LHCN-M2 (cell line): ENCODE results near the gene POU3F2. TPM values are rescaled to one million over a fixed set of nuclear protein-coding genes. Genes with fewer than 3 reads are reported as not detected.

Experiments
- DNase-seq: peaks from one replicate; pipeline ENCODE4 v3.0.0-alpha.2; 2012; ENCODE audit warnings: low read depth
- total RNA-seq: library from RNA; depleted of rRNA; stranded (reverse); fragments of >200 nt; gene quantifications from 2 replicates; pipeline ENCODE4 v1.2.3, GENCODE V29; 2014

The POU3F2 gene
- total RNA-seq, 1 experiment from 2014 or later, result not detected

GRCh38 chr6:98830146-98830545, 4.2 kb upstream of the POU3F2 start:
- DNase-seq, result no peak

DNA sequence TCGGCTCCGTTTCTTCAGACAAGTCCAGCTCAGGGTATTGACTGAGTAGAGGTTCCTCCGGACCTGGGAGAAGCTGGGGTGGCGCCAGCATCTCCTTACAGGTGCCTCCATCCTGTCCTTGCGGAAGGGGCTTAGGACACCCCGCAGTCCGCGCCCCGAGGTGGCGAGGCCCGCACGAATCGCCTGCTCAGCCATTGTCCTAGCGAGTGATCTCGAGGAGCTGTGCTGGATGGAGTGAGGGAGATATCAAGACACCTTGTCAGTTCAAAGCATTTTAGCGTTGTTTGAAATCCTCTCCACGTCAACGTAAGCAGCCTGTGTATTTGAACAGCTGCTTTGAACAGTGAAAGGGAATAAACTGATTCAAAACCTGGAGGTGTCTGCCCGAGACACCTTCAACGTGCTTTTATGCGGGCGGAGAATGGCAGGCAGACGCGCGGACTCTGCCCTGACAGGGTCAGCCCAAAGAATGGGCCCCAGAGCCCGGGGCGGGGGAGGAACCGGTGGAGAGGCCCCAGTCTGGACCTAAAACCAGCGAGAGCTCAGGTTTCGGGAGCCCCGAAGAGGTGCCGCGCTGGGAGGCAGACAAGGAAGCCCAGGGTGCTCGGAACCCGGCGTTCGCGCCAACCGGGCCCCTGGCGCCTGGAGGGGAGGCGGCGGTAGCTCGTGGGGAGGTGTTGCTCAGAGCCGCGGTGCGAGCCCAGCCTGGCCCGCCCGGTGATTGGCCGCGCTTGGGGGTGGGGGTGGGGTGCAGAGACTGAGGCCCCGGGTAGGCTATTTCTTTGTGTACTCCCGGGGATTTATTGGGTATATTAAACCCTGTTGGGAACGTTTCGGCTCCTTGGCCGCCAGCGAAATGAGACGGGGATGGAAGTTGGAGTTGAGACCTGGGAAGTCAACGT, 3.1 kb upstream of the POU3F2 start:
- no peak for DNase-seq

DNA sequence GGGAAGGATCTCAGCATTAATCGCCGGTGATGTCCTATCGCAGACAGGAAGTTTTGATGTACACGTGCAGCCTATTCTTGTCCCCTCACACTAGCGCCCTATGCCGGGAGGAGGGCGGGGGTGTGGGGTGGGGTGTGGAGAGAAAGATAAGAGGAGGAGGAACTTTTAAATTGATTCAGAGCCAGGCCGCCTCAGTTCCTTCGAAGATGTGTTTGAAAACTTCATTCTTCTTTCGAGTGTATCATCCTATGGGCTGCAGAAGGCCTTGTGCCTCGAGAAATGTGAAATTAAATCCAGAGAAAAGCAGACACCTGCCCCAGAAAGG, 2.5 kb upstream of the POU3F2 start:
- DNase-seq, result no peak

- peak; percentile 63 for DNase-seq
Observed at GRCh38 chr6:98832284-98833056, 1.9 kb upstream of the POU3F2 start.

- peak; percentile 7 for DNase-seq
Observed at GRCh38 chr6:98833057-98833306, 1.4 kb upstream of the POU3F2 start.

DNA sequence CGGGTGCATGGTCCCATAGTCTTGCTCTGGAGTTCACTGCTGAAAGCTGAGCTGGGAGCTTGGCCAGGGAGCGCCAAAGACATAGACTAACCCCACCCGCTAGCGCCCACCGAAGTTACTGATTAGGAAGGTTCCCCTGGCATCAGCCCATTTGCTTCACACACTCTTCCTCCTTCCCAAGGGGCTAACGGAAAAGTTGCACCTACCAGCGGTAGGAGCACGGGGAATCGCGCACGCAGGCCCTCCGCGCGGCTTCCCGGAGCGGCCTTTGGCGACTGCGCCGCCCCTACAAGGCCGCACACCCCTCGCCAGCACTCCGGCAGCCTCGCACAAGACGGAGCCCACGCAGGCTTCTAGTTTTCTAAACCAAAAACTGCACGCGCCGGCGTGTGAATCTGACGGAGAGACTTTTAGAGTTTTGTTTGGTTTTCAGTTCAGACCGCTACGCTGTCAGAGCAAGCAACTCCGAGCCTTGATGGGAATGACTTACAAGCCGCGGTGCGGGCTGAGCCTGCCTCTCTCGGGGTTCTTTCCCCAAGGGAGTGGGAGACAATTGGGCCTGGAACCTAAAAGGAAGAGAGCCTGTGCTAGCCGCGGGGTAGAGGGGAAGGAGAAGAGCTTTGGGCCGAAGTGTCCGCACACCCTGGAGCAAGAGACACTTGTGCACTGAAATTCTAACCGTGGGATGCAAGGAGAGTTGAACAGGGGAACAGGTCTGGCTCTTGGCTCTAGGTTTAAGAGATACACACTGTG, 891 bp upstream of the POU3F2 start:
- peak; percentile 5 for DNase-seq

DNA sequence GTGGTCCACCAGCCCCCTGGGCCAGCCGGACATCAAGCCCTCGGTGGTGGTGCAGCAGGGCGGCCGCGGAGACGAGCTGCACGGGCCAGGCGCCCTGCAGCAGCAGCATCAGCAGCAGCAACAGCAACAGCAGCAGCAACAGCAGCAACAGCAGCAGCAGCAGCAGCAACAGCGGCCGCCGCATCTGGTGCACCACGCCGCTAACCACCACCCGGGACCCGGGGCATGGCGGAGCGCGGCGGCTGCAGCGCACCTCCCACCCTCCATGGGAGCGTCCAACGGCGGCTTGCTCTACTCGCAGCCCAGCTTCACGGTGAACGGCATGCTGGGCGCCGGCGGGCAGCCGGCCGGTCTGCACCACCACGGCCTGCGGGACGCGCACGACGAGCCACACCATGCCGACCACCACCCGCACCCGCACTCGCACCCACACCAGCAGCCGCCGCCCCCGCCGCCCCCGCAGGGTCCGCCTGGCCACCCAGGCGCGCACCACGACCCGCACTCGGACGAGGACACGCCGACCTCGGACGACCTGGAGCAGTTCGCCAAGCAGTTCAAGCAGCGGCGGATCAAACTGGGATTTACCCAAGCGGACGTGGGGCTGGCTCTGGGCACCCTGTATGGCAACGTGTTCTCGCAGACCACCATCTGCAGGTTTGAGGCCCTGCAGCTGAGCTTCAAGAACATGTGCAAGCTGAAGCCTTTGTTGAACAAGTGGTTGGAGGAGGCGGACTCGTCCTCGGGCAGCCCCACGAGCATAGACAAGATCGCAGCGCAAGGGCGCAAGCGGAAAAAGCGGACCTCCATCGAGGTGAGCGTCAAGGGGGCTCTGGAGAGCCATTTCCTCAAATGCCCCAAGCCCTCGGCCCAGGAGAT, 1.0 kb downstream of the POU3F2 start:
- no peak for DNase-seq

DNA sequence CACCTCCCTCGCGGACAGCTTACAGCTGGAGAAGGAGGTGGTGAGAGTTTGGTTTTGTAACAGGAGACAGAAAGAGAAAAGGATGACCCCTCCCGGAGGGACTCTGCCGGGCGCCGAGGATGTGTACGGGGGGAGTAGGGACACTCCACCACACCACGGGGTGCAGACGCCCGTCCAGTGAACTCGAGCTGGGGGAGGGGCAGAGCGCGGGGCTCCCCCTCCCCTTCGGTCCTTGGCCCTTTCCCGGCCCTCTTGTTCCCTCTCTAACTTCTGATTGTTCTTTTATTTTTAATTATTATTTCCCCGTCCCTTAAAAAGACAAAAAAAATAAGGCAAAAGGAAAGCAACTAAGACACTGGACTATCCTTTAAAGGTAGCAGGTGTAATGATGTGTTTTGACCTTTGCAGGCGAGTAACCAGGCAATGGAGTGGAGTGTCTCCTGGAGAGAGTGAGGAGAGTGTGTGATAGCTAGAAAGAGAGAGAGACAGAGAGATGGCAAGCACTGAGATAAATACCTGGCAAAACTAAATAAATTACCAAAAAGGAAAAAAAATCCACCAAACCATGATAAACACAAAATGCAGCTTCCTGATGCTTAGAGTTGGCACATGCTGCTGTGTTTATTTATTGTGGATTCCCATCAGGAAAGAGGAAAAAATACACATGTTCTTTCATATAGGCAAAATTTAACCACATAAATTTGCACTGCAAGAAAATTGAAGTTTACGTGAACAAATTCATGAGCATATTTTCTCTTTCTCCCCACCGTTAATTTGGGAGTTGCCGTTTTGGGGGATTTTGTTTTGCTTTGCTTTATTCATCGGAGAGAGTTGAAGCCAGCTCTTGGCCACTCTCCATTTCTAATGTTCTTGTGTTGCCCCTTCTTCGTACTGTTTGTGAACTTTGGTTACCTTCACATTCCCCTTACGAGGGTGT, 1.9 kb downstream of the POU3F2 start:
- no peak for DNase-seq

DNA sequence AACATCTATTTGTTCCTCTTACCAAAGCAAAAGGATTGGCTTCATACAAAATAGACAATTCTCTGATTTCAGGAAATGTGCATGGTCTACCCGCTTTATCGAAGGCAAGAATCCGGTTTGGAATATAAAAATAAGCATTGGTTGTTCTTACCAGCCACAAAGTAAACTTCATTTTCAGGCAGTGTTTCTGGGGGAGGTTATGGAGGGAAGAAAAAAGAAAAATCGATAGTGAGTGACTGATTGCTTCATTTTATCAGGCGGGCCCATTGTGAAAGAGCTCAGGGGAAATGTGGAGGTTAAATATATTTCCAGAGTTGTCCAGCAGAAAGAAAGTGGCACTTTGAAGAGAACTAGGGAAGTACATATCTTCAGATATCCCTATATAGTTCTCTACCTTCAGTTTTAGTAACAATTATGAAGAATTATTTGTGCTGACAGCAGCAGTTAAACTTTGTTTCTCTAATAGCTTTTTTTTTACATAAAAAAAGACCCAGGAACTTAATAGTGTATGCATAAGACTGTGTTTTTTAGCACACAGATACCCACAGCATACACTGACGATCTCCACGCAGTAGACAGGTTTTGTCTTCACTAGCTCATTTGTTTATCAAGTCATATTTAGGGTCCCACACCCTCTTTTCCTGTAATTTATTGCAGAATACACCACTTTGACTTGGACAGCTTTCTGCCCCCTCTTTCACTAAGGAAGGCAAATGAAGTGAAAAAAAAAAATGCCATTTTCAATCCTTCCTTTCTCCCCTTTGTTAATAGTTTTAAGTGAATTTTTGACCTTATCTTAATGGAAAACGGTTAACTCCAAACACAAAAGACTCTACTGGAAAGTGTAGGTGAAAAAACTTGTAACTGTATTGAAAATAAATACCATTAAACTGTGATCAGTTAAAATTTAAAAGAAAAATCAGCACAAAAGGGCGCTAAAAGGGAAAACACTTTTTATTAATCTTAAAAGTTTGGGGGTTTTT, 2.9 kb downstream of the POU3F2 start:
- DNase-seq, result no peak

GRCh38 chr6:98838032-98838431, 3.7 kb downstream of the POU3F2 start:
- no peak for DNase-seq

GRCh38 chr6:98838975-98839374, 4.6 kb downstream of the POU3F2 start:
- no peak for DNase-seq

- peak; percentile 26 for DNase-seq
Observed at GRCh38 chr6:98839781-98840361, 5.5 kb downstream of the POU3F2 start.

- no peak for DNase-seq
Observed at GRCh38 chr6:98840385-98840784, 6.0 kb downstream of the POU3F2 start.

DNA sequence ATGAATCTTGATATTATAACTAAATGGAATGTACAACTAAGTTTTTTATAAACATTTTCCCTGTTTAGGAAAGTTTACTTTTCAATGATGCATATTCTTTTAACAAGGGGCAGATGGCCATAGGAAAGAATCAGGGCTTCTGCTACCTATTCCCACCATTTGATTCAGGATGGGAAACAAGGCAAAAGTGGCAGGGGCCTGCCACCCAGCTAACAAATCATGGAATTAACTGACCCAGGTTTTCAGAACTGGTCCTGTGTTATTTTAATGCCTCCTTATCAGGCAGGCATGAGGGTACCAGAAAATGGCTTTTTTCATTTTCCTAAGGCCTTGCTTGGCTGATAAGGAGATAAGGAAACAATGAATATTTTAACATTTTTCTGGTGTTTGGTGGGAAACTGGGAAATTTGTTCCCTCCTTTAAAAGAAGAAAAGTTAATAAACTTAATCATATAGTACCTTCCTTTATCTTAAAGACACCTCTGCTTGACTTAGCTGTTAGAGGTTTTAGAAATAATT, 6.7 kb downstream of the POU3F2 start:
- no peak for DNase-seq

DNA sequence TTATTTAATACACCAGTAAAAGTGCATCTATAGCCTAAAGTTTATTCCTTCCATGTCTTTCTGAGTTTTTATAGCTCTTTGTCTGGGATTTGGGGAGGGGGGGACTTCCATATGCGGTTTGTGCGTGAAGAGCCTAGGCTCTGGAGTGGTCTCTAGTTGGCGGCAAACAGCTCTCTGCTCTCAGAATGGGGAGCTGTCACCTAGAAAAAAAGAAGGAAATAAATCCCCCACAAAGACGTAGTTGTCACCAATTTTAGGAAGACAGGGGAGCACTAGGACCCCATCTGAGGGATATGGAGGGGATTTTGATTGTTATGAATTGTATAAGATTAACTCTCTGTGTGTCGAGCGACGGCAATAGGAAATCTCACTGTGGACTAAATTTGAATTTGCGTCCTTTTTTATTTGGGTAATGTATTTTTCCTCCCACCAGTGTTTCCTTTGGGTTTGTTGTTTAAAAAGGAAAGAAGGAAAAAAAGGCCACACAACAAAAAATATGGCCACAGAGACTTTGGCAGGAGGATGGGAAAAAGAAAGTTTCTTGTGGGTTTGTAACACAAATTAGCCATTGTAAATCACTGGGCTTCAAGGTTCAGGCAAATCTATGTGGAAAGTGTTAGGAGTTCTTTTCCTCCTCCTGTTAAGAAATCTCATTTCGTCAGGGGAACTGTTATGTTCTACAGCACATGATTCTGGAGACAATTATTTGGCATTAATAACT, 7.4 kb downstream of the POU3F2 start:
- DNase-seq, result no peak

GRCh38 chr6:98842342-98843180, 8.2 kb downstream of the POU3F2 start:
- DNase-seq, result no peak
